HL-60 (cell line): ENCODE measurements around the gene USH1C.

Source experiments
- DNase-seq, 2 experiments: peaks; one replicate each; pipeline ENCODE4 v3.0.0-alpha.2; 2010 to 2020; ENCODE audit warnings: low read depth in 1 of 2, low spot score in 1 of 2
- H3K27ac ChIP-seq: fragments of 250-450 bp; sonication (Bioruptor Pico); replicated peaks from 2 replicates; pipeline ENCODE4 v1.5.1; 2020; ENCODE audit warnings: mild to moderate bottlenecking, moderate library complexity
- H3K27me3 ChIP-seq: fragments of 250-450 bp; sonication (Bioruptor Pico); 2 replicates; pipeline ENCODE4 v1.5.1; 2021; ENCODE audit warnings: mild to moderate bottlenecking, moderate library complexity; ENCODE audit not compliant: insufficient read depth, poor library complexity, severe bottlenecking
- H3K4me3 ChIP-seq: replicated peaks from 2 replicates; pipeline ENCODE4 v1.5.1; 2011; ENCODE audit warnings: mild to moderate bottlenecking, control low read depth, low read length; ENCODE audit not compliant: insufficient read depth
- CTCF ChIP-seq: IDR thresholded peaks from one replicate; pipeline ENCODE4 v1.5.1; 2011; ENCODE audit warnings: low read length, control low read depth, inconsistent platforms; ENCODE audit not compliant: insufficient read depth
- GABPA ChIP-seq: IDR thresholded peaks from 2 replicates; pipeline ENCODE4 v1.6.1; 2012; ENCODE audit warnings: low read depth
- POLR2AphosphoS5 ChIP-seq: IDR thresholded peaks from 2 replicates; pipeline ENCODE4 v1.6.1; 2012; ENCODE audit warnings: low read depth
- SPI1 ChIP-seq: IDR thresholded peaks from 2 replicates; pipeline ENCODE4 v1.6.1; 2012; ENCODE audit warnings: low read depth, mild to moderate bottlenecking, borderline replicate concordance
- TF ChIP-seq, protein P1 (sequence below): IDR thresholded peaks from 2 replicates; pipeline ENCODE4 v1.6.1; 2012; ENCODE audit warnings: low read depth; ENCODE audit not compliant: insufficient replicate concordance

Gene USH1C

GRCh38 chr11:17479284-17480214, 64.7 kb downstream of the USH1C start:
- no peak for TF ChIP-seq CTCF
- DNase-seq = no peak
- Histone ChIP-seq H3K27me3 (peaks cover 47% of the 10 kb centered on the region), H3K27ac (no peak overlapping the region), H3K4me3 (no peak overlapping the region)

DNA sequence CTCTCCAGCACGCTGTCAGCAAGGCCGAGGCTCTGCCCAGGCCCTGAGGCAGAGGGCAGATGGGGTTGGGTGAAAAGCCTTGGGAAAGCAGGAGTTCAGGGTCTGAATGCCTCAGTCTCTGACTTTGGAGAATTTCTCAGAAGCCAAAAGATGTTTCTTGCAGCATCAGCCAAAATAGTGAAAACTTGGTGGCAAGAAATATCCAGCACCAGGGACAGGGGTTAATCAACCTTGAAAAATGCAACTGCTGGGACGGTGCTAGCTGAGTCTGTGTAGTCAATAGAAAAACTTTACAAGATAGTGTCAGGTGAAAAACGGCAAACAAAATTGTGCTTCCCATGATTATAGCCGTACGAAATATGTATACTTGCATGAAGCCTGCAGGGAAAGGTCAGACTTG, 66.1 kb downstream of the USH1C start:
- no peak for DNase-seq
- TF ChIP-seq CTCF = no peak
- TF ChIP-seq, protein P1, sequence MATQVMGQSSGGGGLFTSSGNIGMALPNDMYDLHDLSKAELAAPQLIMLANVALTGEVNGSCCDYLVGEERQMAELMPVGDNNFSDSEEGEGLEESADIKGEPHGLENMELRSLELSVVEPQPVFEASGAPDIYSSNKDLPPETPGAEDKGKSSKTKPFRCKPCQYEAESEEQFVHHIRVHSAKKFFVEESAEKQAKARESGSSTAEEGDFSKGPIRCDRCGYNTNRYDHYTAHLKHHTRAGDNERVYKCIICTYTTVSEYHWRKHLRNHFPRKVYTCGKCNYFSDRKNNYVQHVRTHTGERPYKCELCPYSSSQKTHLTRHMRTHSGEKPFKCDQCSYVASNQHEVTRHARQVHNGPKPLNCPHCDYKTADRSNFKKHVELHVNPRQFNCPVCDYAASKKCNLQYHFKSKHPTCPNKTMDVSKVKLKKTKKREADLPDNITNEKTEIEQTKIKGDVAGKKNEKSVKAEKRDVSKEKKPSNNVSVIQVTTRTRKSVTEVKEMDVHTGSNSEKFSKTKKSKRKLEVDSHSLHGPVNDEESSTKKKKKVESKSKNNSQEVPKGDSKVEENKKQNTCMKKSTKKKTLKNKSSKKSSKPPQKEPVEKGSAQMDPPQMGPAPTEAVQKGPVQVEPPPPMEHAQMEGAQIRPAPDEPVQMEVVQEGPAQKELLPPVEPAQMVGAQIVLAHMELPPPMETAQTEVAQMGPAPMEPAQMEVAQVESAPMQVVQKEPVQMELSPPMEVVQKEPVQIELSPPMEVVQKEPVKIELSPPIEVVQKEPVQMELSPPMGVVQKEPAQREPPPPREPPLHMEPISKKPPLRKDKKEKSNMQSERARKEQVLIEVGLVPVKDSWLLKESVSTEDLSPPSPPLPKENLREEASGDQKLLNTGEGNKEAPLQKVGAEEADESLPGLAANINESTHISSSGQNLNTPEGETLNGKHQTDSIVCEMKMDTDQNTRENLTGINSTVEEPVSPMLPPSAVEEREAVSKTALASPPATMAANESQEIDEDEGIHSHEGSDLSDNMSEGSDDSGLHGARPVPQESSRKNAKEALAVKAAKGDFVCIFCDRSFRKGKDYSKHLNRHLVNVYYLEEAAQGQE = peak; percentile 85
- TF ChIP-seq GABPA = no peak
- H3K27ac ChIP-seq = no peak overlapping the region
- H3K27me3 ChIP-seq = peaks cover 52% of the 10 kb centered on the region
- H3K4me3 ChIP-seq = no peak overlapping the region

GRCh38 chr11:17477361-17477760, 66.9 kb downstream of the USH1C start:
- TF ChIP-seq GABPA (no peak), POLR2AphosphoS5 (no peak), SPI1 (no peak), CTCF (no peak)
- TF ChIP-seq, protein P1 = no peak
- Histone ChIP-seq H3K27ac (no peak overlapping the region), H3K4me3 (no peak overlapping the region), H3K27me3 (peaks cover 59% of the 10 kb centered on the region)
- no peak for DNase-seq

GRCh38 chr11:17477084-17477333, 67.2 kb downstream of the USH1C start:
- H3K27ac ChIP-seq = no peak overlapping the region
- no peak for TF ChIP-seq GABPA
- no peak for TF ChIP-seq CTCF
- H3K27me3 ChIP-seq = peaks cover 59% of the 10 kb centered on the region
- no peak overlapping the region for H3K4me3 ChIP-seq
- DNase-seq = no peak
